Measurements from ENCODE around the gene CTNNA2.

CTNNA2 gene

DNA sequence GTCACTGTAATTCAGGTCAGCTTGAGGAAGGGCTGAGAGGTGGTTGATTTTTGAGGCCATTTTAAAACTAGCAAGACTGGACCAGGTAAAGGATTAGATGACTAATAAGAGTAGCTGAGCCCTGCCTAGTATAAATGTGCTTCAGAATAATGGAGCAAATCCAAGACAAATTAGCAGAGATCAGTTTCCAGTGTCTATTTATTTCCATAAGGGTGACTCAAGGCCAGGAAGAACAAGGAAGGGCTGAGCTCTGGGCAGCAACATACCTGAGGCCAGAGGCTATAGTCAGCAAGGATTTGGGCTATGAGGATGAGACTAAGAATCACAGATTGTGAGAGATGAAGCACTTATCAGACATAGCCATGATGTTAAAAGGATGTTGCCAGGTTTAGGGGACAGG is 1130.7 kb downstream of the CTNNA2 start:
- DNase-seq = no peak

DNA sequence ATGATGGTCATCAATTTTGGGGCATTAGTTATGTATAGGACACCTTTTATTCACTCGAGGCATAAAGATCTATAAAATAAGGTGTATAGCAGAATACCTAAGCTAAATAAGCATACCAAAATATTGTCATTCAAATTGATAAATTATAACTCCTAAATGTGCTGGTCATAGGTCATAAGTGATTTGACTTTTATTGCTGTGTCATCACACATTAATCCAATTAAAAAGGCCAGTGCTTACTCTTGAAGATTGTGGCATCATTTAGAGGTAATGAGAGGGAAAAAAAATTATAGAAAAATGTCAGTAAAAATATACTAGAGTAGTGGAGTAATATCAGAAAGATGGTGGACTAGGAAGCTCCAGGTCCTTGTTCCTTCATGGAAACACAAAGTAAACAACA is 1138.6 kb downstream of the CTNNA2 start:
- no peak for DNase-seq

GRCh38 chr2:80655265-80655664 is 1142.4 kb downstream of the CTNNA2 start:
- DNase-seq = no peak

DNA sequence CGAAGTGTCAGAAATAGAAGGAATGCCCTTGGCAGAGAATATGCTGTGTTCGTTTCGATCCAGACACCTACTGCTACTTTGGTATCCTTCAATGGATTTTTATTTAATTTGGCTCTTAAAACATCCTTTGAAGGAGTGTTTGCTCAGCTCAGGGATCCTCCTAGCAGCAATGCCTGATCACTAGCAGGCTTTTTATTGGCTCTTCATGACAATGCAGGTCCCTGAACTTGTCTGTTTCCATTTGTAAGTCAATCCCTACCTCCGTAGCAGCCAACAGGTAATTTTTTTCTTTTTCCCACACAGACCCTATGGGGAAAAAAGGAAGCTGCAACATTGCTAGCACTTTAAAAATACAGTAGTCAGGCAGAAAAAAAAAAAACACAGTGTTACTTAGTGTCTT is 1157.9 kb downstream of the CTNNA2 start:
- DNase-seq = no peak

GRCh38 chr2:80687524-80687923 is 1174.7 kb downstream of the CTNNA2 start:
- no peak for DNase-seq

GRCh38 chr2:80689106-80689505 is 1176.3 kb downstream of the CTNNA2 start:
- no peak for DNase-seq
